ENCODE data around the gene MLLT6. TPM values are rescaled to one million over a fixed set of nuclear protein-coding genes. Genes with fewer than 3 reads are reported as not detected.

The MLLT6 gene
- total and polyA plus RNA-seq, 10 donors: 27.3 to 244 (median 143) TPM

- TF ChIP-seq POLR2AphosphoS5 (IDR thresholded peaks at IDR 0.05) (no peak), CTCF (IDR thresholded peaks at IDR 0.05 in 8 of 11, conservative IDR thresholded peaks at IDR 0.05 in 3 of 11) (no peak), POLR2A (IDR thresholded peaks at IDR 0.05) (no peak)
- Histone ChIP-seq H3K27ac (peak overlapping the region; percentile 77 to 96 (median 92)), H3K4me1 (peaks cover 49 to 92% (median 76%) of the 10 kb centered on the region in 6 donors), H3K4me3 (peak overlapping the region; percentile 34 to 86 (median 60)), H3K36me3 (peaks cover 0 to 6% (median under 1%) of the 10 kb centered on the region in 6 donors), H3K27me3 (replicated peaks in 1 of 7) (peaks cover 0 to 74% (median 41%) of the 10 kb centered on the region in 7 donors), H3K9me3 (no peaks in the 10 kb centered on the region)
- intact Hi-C loops (cut with DNase I; ENCODE audit: low total_unique reads): no loop called here
- 1 to 7% (median 1%) methylated on average over 3 to 32 of the region's 32 CpGs for WGBS, 5 donors
- DNase-seq: no peak
Observed at GRCh38 chr17:38748892-38749222, 43.8 kb downstream of the MLLT6 start.

GRCh38 chr17:38749223-38750043, 44.4 kb downstream of the MLLT6 start:
- 1 to 2% (median 1%) methylated on average over 48 to 79 of the region's 79 CpGs for WGBS, 5 donors
- peaks cover 0 to 70% (median 41%) of the 10 kb centered on the region in 7 donors for H3K27me3 ChIP-seq (replicated peaks in 1 of 7)
- peaks cover 0 to 11% (median 4%) of the 10 kb centered on the region in 6 donors for H3K36me3 ChIP-seq
- intact Hi-C loops (cut with DNase I; ENCODE audit: low total_unique reads): no loop called here
- H3K27ac ChIP-seq: peak overlapping the region; percentile 77 to 96 (median 92)
- peak; percentile 91 for DNase-seq
- peaks cover 54 to 95% (median 82%) of the 10 kb centered on the region in 6 donors for H3K4me1 ChIP-seq
- H3K4me3 ChIP-seq: peak overlapping the region; percentile 34 to 86 (median 60)
- TF ChIP-seq CTCF (IDR thresholded peaks at IDR 0.05 in 8 of 11, conservative IDR thresholded peaks at IDR 0.05 in 3 of 11) (no peak), POLR2A (IDR thresholded peaks at IDR 0.05) (peak in 1 of 3 donors; percentile 35), POLR2AphosphoS5 (IDR thresholded peaks at IDR 0.05) (peak; percentile 87 to 91 (median 90))
- H3K9me3 ChIP-seq: no peaks in the 10 kb centered on the region

GRCh38 chr17:38750044-38750311, 44.9 kb downstream of the MLLT6 start:
- peak overlapping the region; percentile 55 to 96 (median 92) for H3K27ac ChIP-seq
- peak overlapping the region; percentile 34 to 86 (median 60) for H3K4me3 ChIP-seq
- DNase-seq: no peak
- no peaks in the 10 kb centered on the region for H3K9me3 ChIP-seq
- H3K27me3 ChIP-seq (replicated peaks in 1 of 7): peaks cover 0 to 65% (median 41%) of the 10 kb centered on the region in 7 donors
- H3K36me3 ChIP-seq: peaks cover 0 to 17% (median 10%) of the 10 kb centered on the region in 6 donors
- peaks cover 59 to 96% (median 86%) of the 10 kb centered on the region in 6 donors for H3K4me1 ChIP-seq
- 4 to 13% (median 6%) methylated on average over 4 to 12 of the region's 12 CpGs for WGBS, 5 donors
- TF ChIP-seq POLR2AphosphoS5 (IDR thresholded peaks at IDR 0.05) (no peak), POLR2A (IDR thresholded peaks at IDR 0.05) (no peak), CTCF (IDR thresholded peaks at IDR 0.05 in 8 of 11, conservative IDR thresholded peaks at IDR 0.05 in 3 of 11) (no peak)
- intact Hi-C loops (cut with DNase I; ENCODE audit: low total_unique reads): no loop called here
